Measurements from ENCODE around the gene EZR. TPM values are rescaled to one million over a fixed set of nuclear protein-coding genes. Genes with fewer than 3 reads are reported as not detected.

EZR gene
- total RNA-seq, 1 experiment from 2014 or later: 375 TPM

DNA sequence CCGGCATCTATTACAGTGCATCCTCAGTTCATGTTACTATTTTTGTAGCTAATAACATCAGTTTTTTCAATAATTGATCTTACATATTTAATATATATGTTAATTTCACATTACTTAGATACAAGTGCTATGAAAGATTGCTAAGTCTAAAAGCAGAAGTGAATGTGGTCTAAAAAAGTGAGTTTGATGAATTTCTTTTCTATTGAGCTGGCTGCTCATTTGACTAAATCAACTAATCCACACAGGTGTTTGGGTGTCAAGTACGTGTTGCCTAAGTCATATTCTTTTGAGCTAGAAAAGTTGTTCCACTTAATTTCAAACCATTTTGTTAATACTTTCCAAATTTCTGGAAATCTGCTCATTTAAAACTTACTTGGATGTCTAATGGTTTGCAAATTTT lies 46.6 kb upstream of the EZR start:
- Histone ChIP-seq H3K27me3 (ENCODE audit: insufficient read depth, low read length) (no peaks in the 10 kb centered on the region), H3K4me1 (ENCODE audit: insufficient read depth, low read length) (peaks cover 14% of the 10 kb centered on the region; the same call in 1 of the 2 replicates), H2BK15ac (ENCODE audit: low read depth, low read length) (no peak overlapping the region), H3K79me1 (ENCODE audit: insufficient read depth, low read depth, low read length, poor library complexity, severe bottlenecking) (no peaks in the 10 kb centered on the region), H4K8ac (replicated peaks; ENCODE audit: insufficient read length, low read depth, low read length) (no peak overlapping the region), H3K4me2 (ENCODE audit: insufficient read depth, insufficient read length, low read length) (no peak overlapping the region), H3K9me3 (ENCODE audit: control insufficient read depth, low read depth, low read length) (no peaks in the 10 kb centered on the region), H3K14ac (ENCODE audit: insufficient read depth, low read length) (no peak overlapping the region), H2AK5ac (ENCODE audit: insufficient read length, low read length) (no peak overlapping the region), H2BK120ac (ENCODE audit: low read depth, low read length, poor library complexity, severe bottlenecking) (no peak overlapping the region), H2BK5ac (ENCODE audit: insufficient read length, low read length) (no peak overlapping the region), H3T11ph (ENCODE audit: low read length) (no peak overlapping the region), H3K56ac (ENCODE audit: insufficient read length, low read depth, low read length) (no peak overlapping the region), H3K23ac (ENCODE audit: insufficient read length, low read depth, low read length) (no peak overlapping the region), H3K9ac (ENCODE audit: extremely low read depth, insufficient read length, low read length) (no peak overlapping the region), H4K20me1 (ENCODE audit: control insufficient read depth, insufficient read depth, insufficient read length) (peaks cover 2% of the 10 kb centered on the region), H2BK20ac (ENCODE audit: low read depth, low read length, poor library complexity, severe bottlenecking) (no peak overlapping the region), H3K4ac (ENCODE audit: low read depth, low read length) (no peak overlapping the region), H3K18ac (ENCODE audit: insufficient read length, low read depth, low read length) (no peak overlapping the region), H2BK12ac (ENCODE audit: insufficient read length, low read depth, low read length) (no peak overlapping the region), H3K79me2 (ENCODE audit: insufficient read depth, low read length) (no peaks in the 10 kb centered on the region), H2AFZ (ENCODE audit: low read length) (no peak overlapping the region), H4K5ac (ENCODE audit: insufficient read length, low read depth, low read length) (no peak overlapping the region), H3K23me2 (ENCODE audit: insufficient read length, low read depth, low read length, poor library complexity, severe bottlenecking) (peaks cover 4% of the 10 kb centered on the region), H3K27ac (ENCODE audit: insufficient read length, low read depth, low read length) (no peak overlapping the region), H4K91ac (ENCODE audit: insufficient read length, low read depth, low read length) (no peak overlapping the region)
- Mint-ChIP-seq H3K27ac (no peak overlapping the region), H3K4me1 (peaks cover 37 to 44% of the 10 kb centered on the region in 2 experiments), H3K4me3 (no peak overlapping the region), H3K36me3 (ENCODE audit: insufficient read depth in 1 of 3, low read depth in 3 of 3) (peaks cover 0 to 7% (median 6%) of the 10 kb centered on the region in 3 experiments; a peak in 5 of 7 replicates), H3K27me3 (ENCODE audit: low read depth) (no peaks in the 10 kb centered on the region; the same call in 1 of the 2 replicates), H3K9me3 (peaks cover 4 to 12% of the 10 kb centered on the region in 2 experiments)
- DNase-seq: no peak
- TF ChIP-seq, protein P1, sequence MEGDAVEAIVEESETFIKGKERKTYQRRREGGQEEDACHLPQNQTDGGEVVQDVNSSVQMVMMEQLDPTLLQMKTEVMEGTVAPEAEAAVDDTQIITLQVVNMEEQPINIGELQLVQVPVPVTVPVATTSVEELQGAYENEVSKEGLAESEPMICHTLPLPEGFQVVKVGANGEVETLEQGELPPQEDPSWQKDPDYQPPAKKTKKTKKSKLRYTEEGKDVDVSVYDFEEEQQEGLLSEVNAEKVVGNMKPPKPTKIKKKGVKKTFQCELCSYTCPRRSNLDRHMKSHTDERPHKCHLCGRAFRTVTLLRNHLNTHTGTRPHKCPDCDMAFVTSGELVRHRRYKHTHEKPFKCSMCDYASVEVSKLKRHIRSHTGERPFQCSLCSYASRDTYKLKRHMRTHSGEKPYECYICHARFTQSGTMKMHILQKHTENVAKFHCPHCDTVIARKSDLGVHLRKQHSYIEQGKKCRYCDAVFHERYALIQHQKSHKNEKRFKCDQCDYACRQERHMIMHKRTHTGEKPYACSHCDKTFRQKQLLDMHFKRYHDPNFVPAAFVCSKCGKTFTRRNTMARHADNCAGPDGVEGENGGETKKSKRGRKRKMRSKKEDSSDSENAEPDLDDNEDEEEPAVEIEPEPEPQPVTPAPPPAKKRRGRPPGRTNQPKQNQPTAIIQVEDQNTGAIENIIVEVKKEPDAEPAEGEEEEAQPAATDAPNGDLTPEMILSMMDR (conservative IDR thresholded peaks at IDR 0.05): no peak
- no CpG with 5 or more reads among the region's 2 CpGs for WGBS (ENCODE audit: extremely low coverage, insufficient read length, low lambda C conversion rate)
